Stimulated activated CD4-positive, alpha-beta T cell treated with anti-CD3 and anti-CD28 coated beads, Interleukin-2, amount 100 ng/mL, for 24 hours (primary cell): ENCODE data around the gene RPIA.
A peak's percentile ranks its signal among the peaks of the same experiment; 100 is the strongest.
"Not testable (repeated sequence)": the region's sequence is repeated elsewhere in the genome, so short reads cannot be mapped to it uniquely, and the experiment has no call there.

Experiments used
- DNase-seq, 2 donors: peaks; one replicate each; pipeline ENCODE4 v3.0.0-alpha.2; 2020

RPIA gene

DNA sequence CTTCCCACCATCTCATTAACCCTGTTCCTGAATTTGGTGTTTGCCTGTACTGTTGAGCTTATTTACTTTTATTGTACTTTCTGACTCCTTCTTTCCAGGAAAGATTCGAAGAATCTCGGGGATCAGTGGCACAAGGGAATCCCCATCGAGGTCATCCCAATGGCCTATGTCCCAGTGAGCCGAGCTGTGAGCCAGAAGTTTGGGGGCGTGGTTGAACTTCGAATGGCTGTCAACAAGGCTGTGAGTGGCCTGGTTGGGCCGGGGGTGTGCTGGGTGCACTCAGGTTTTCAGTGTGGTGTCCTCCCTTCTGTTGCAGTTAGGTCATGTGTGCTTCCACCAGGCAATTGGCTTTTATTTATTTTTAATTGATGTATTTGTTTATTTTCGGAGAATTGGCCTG is 45.0 kb downstream of the RPIA start:
- no peak for DNase-seq

GRCh38 chr2:88737385-88737784 is 45.9 kb downstream of the RPIA start:
- no peak for DNase-seq

GRCh38 chr2:88738271-88738670 is 46.8 kb downstream of the RPIA start:
- no peak for DNase-seq

GRCh38 chr2:88739985-88740600 is 48.6 kb downstream of the RPIA start:
- peak; percentile 75 to 79 for DNase-seq

- DNase-seq, result no peak
Observed at GRCh38 chr2:88746929-88747490, 55.5 kb downstream of the RPIA start.

- no peak for DNase-seq
Observed at GRCh38 chr2:88747990-88748389, 56.5 kb downstream of the RPIA start.

DNA sequence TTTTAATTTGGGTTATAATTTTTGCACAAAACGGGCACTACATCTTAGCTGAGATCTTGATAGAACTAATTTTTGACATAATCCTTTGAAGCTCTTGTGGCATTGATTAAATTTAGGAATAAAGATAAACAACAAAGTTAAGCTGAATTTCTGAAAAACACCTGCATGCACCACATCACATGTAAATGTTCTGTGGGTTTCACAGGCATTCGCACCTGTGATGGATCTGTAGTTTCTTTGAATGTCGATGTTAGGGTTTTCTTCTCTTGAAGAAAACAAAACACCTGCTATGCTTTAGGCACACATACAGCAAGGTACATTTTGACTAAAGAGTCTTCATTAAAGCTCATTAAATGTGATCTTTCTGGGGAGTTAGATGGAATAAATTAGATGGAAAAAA is 60.3 kb downstream of the RPIA start:
- DNase-seq, result no peak

- no peak for DNase-seq
Observed at GRCh38 chr2:88753833-88754584, 62.5 kb downstream of the RPIA start.

GRCh38 chr2:88754585-88755320 is 63.3 kb downstream of the RPIA start:
- DNase-seq, result no peak

DNA sequence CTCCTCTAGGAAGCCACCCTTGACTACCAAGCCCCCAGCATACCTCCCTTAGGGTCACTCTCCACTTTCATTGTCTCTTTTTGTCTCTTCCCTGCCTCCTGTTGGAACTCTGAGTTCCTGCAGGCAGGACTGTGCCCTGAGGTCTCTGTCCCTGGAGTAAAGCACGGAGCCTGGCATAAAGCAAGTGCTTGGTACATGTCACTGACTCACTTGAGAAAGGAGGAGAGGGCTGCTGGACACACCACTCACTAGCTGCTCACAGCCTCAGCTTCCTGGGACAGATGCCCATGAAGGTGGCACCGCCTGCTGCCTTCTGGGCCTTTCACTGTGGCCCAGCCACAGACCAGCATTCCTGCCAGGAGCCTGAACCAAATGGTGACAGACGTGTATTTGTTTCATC is 64.4 kb downstream of the RPIA start:
- no peak for DNase-seq

- DNase-seq, result no peak
Observed at GRCh38 chr2:88757025-88757424, 65.6 kb downstream of the RPIA start.

GRCh38 chr2:88758702-88759101 is 67.2 kb downstream of the RPIA start:
- not testable (repeated sequence) for DNase-seq

DNA sequence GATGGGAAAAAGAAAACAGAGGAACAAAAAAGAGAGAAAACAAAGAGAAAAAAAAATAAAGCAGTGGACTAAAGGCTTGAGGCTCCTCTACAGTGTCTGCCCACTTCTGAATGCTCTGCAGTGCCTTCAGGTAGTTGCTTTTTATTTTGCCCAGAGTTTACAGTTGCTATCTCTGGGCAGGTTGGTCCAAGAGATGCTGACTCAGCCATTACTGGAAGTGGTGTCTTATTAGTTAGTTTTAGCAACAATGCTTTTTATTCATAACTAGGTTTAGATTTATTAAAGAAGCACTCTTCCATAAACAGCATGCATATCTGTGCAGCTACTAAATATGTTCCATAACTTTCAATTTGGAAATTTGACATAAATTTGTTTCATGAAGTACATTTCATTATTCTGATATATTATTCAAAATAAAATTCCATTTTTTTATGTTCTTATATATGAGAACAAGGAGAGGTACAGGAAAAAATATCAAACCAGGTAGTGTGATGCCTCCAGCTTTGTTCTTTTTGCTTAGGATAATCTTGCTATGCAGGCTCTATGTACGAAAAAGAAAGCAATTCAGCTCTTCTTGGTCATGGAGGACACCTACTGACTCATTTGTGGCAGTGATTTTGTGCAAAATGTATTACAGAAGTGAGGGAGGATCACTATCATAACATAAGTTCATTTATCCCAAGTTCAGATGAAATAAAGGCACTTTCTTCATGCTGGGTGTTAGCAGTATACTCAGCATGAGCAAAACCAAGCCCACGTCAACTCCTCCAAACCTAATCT is 69.5 kb downstream of the RPIA start:
- DNase-seq, result no peak

- no peak for DNase-seq
Observed at GRCh38 chr2:88764141-88764849, 72.8 kb downstream of the RPIA start.

GRCh38 chr2:88764850-88765153 is 73.3 kb downstream of the RPIA start:
- no peak for DNase-seq

DNA sequence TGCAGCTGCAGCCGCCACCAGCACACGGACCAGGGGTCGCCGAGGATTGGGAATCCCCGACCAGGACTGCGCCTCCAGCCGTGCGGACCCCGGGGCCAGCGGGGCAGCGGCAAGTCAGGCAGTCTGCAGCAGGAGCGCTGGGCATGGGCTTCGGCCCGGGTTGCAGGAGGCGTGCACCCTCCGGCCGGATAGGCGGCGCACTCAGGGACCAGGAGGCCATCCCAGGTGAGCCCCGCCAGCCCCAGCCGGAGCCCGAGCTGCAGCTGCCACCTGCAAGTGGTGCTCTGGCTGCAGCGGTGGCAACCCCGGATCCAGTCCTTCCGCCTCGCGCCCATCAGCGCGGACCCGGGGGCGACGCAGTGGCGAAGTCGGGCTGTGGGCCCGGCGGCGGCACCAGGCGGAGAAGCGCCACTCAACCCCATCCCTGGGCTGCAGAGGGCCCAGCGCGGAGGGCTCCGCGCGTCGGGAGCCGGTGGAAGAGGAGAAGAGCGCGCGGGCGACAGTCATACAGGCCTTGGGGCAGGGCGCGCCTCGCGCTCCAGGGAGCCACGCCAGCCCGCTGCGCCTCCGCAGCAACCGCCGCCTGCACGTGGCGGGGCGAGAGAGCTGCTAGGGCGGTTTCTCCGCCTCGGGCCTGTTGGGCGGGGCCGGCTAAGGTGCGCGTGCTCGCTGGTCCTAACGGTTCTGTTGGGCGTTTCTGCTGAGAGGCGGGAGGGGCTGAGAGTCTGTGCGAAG is 73.8 kb downstream of the RPIA start:
- DNase-seq, result peak; percentile 49 to 71

DNA sequence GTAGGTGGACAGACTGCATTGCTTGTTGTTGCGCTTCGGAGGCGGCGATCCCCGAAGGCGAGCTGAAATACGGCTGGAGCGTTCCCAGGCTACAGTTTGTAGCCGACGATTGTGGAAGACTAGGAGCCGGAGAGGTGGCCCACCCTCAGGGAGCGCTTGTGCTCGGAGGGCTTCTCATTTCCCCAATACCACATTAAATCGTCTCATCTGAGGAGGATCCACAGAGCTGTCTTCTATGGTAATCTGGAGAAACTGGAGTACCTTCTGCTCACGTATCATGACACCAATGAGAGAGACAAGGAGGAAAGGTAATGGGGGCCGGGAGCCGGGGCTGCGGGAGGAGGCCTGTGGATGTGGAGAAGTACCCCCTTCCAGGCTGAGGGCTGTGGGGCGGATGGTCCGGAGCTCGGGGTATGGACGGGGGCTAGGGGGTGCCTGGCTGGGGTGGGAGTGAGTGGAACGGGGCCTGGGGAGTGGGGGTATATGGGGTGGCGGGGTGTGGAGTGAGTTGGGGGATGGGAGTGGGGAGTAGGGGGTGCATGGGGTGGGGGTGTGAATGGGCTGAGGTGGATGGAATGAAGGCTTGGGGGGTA is 74.5 kb downstream of the RPIA start:
- DNase-seq, result not testable (repeated sequence)

GRCh38 chr2:88770016-88770415 is 78.5 kb downstream of the RPIA start:
- DNase-seq, result no peak

GRCh38 chr2:88773233-88774028 is 82.0 kb downstream of the RPIA start:
- DNase-seq, result not testable (repeated sequence)

DNA sequence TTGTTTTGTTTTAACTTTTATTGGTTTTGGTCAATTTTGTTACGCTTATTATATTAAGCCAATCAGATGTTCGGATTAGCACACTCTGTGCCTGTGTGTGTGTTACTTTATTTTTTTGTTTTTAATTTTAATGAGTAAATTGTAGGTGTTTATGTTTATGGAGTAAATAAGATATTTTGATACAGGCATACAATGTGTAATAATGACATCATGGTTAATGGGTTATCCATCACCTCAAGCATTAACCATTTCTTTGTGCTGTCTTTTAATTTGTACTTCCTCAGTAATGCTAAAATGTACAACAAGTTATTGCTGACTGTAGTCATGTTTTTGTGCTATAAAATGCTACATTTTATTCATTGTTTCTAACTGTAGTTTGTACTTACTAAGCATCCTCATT is 97.7 kb downstream of the RPIA start:
- DNase-seq, result not testable (repeated sequence)
